NCI-H82 treated with DMSO at 0.1 percent for 48 hours (cell line): Measurements from ENCODE around the gene ARHGEF16.

Experiments used
- DNase-seq: peaks from one replicate; lab custom pipeline; 2025; ENCODE audit not compliant: unreplicated experiment; lab: John Stamatoyannopoulos, UW

Gene ARHGEF16

GRCh38 chr1:3498986-3499385 lies 44.5 kb downstream of the ARHGEF16 start:
- no peak for DNase-seq

GRCh38 chr1:3499611-3500010 lies 45.1 kb downstream of the ARHGEF16 start:
- DNase-seq = no peak

GRCh38 chr1:3500265-3500835 lies 45.9 kb downstream of the ARHGEF16 start:
- DNase-seq = no peak

GRCh38 chr1:3501437-3501836 lies 47.0 kb downstream of the ARHGEF16 start:
- DNase-seq = no peak

- no peak for DNase-seq
Observed at GRCh38 chr1:3501856-3502640, 47.6 kb downstream of the ARHGEF16 start.

GRCh38 chr1:3502641-3503524 lies 48.4 kb downstream of the ARHGEF16 start:
- no peak for DNase-seq

- DNase-seq = no peak
Observed at GRCh38 chr1:3503525-3503886, 49.0 kb downstream of the ARHGEF16 start.

- no peak for DNase-seq
Observed at GRCh38 chr1:3504151-3504821, 49.8 kb downstream of the ARHGEF16 start.

GRCh38 chr1:3504822-3505153 lies 50.3 kb downstream of the ARHGEF16 start:
- DNase-seq = no peak

- no peak for DNase-seq
Observed at GRCh38 chr1:3505161-3505560, 50.7 kb downstream of the ARHGEF16 start.

GRCh38 chr1:3506041-3506440 lies 51.6 kb downstream of the ARHGEF16 start:
- DNase-seq = no peak

GRCh38 chr1:3506943-3507342 lies 52.5 kb downstream of the ARHGEF16 start:
- no peak for DNase-seq

- DNase-seq = no peak
Observed at GRCh38 chr1:3507636-3508275, 53.3 kb downstream of the ARHGEF16 start.

- DNase-seq = no peak
Observed at GRCh38 chr1:3508757-3509415, 54.4 kb downstream of the ARHGEF16 start.

GRCh38 chr1:3509721-3510120 lies 55.3 kb downstream of the ARHGEF16 start:
- no peak for DNase-seq

GRCh38 chr1:3510136-3510955 lies 55.9 kb downstream of the ARHGEF16 start:
- no peak for DNase-seq

GRCh38 chr1:3510956-3511250 lies 56.4 kb downstream of the ARHGEF16 start:
- DNase-seq = no peak

GRCh38 chr1:3511306-3511705 lies 56.8 kb downstream of the ARHGEF16 start:
- DNase-seq = no peak

- DNase-seq = no peak
Observed at GRCh38 chr1:3511856-3512255, 57.4 kb downstream of the ARHGEF16 start.

GRCh38 chr1:3514404-3514803 lies 59.9 kb downstream of the ARHGEF16 start:
- DNase-seq = no peak
